ENCODE results near the gene ASAP3.

ASAP3 gene

DNA sequence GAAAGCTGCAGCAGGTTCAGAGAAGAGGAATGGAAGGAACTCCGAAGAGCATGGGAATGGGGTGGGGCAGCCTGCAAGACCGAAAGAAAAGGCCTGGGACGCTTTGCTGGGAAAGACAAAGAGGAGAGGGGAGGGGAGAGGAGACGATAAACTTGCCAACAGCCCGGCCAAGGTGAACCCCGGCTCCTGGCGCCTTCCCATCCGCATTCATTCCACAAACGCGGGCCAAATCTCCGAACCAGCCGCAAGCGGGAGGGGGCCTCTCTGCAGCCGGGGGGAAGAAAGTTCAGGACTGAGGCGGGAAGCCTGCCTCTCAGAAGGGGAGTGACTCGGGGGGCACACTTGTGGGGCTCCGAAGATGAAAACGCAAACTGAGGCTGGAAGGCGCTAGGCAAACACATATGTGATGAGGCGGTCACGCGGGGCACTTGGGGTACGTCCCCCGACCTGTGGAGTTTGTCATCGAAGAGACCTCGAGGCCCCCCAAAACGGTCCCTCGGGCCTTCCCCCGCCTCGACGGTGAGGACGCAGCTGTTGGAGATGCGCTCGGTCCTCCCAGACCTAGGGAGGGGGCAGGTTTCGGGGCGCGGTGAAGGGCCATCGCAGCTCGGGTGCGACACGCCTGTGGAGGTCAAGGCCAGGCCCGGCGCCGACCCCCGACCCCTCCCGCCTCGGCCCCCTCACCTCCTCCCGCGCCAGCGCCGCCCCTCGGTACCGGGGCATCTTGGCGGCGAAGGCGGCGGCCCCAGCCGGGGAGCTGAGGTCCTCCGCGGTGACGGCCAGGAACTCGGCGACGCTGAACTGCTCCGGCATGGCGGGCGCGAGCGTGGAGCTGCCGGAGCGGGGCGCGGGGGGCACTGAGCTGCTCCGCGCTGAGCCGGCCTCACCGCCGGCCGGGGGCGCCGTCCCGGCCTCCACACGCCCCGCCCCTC lies at the start of gene ASAP3:
TSS of gene ASAP3 (minus strand) at position 859 of the 932 bp plus-strand sequence. CDS start at position 813, 46 bp downstream.
- H3K27ac ChIP-seq (ENCODE audit: low read depth, low read length): peak within 1 kb of the TSS; percentile 62
- peaks cover 3 to 45% (median 33%) of the 10 kb centered on the region in 5 donors for H3K4me1 ChIP-seq (ENCODE audit: control insufficient read depth in 5 of 5, insufficient read depth in 5 of 5, low read length in 5 of 5)

DNA sequence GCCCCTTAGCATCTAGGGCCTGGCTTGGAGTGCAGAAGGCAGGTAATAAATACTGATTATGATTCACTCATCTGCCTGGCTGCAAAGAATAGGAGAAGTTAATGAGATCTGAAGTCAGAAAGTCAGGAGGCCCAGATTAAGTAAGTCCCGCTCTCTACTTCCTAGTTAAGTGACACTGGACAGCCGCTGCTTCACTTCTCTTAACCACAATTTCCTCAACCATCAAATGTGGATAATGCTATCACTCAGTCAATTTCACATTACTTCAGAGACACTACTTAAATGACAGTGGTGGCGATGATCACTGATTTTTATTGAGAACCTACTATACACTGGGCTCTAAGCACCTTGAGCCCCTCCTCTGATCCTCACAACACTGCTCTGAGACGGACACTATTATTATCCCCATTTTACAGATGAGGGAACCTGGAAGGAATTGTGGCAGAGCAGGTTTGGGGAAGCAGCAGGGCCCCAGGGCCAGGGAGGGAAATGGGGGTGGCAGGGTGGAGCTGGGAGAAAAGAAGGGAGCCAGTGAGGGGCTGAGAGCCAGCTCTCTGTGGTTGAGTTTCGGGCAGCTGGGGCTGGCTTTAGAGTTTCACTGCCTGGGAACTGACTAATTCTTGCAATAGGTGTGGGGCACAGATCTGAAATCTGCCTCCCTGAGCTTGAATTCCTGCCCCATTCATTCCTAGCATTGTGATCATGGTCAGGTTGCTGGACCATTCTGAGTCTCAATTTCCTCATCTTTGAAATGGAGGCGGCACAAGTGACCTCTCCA lies 49.5 kb upstream of the ASAP3 start:
- no peak overlapping the region for H3K27ac ChIP-seq (ENCODE audit: low read depth, low read length)
- H3K4me1 ChIP-seq (ENCODE audit: control insufficient read depth in 5 of 5, insufficient read depth in 5 of 5, low read length in 5 of 5): peaks cover 0 to 35% (median 21%) of the 10 kb centered on the region in 5 donors
- H3K36me3 ChIP-seq (ENCODE audit: control insufficient read depth in 5 of 5, insufficient read depth in 5 of 5, low read length in 5 of 5): no peaks in the 10 kb centered on the region
- no peak overlapping the region for H3K4me3 ChIP-seq (ENCODE audit: low read depth in 1 of 5, low read length in 5 of 5)
- peaks cover 0 to 16% (median 12%) of the 10 kb centered on the region in 5 donors for H3K27me3 ChIP-seq (ENCODE audit: control insufficient read depth in 5 of 5, insufficient read depth in 4 of 5, low read length in 5 of 5)
- H3K9ac ChIP-seq (ENCODE audit: low read length in 5 of 5): peak overlapping the region in 1 of 5 donors; percentile 41
- no peaks in the 10 kb centered on the region for H3K9me3 ChIP-seq (ENCODE audit: control insufficient read depth in 5 of 5, low read length in 5 of 5)

More for the DNA sequence above, at the start of gene ASAP3:
- peak within 1 kb of the TSS; percentile 74 to 87 (median 84) for H3K4me3 ChIP-seq (ENCODE audit: low read depth in 1 of 5, low read length in 5 of 5)
- no peaks in the 10 kb centered on the region for H3K36me3 ChIP-seq (ENCODE audit: control insufficient read depth in 5 of 5, insufficient read depth in 5 of 5, low read length in 5 of 5)
- no peaks in the 10 kb centered on the region for H3K9me3 ChIP-seq (ENCODE audit: control insufficient read depth in 5 of 5, low read length in 5 of 5)
- H3K27me3 ChIP-seq (ENCODE audit: control insufficient read depth in 5 of 5, insufficient read depth in 4 of 5, low read length in 5 of 5): no peaks in the 10 kb centered on the region
- H3K9ac ChIP-seq (ENCODE audit: low read length in 5 of 5): peak within 1 kb of the TSS; percentile 1 to 86 (median 52)

GRCh38 chr1:23531562-23532094 lies 47.6 kb upstream of the ASAP3 start:
- Histone ChIP-seq H3K27ac (ENCODE audit: low read depth, low read length) (no peak overlapping the region), H3K4me3 (ENCODE audit: low read depth in 1 of 5, low read length in 5 of 5) (peak overlapping the region; percentile 43 to 56 (median 46)), H3K4me1 (ENCODE audit: control insufficient read depth in 5 of 5, insufficient read depth in 5 of 5, low read length in 5 of 5) (peaks cover 0 to 46% (median 32%) of the 10 kb centered on the region in 5 donors)

DNA sequence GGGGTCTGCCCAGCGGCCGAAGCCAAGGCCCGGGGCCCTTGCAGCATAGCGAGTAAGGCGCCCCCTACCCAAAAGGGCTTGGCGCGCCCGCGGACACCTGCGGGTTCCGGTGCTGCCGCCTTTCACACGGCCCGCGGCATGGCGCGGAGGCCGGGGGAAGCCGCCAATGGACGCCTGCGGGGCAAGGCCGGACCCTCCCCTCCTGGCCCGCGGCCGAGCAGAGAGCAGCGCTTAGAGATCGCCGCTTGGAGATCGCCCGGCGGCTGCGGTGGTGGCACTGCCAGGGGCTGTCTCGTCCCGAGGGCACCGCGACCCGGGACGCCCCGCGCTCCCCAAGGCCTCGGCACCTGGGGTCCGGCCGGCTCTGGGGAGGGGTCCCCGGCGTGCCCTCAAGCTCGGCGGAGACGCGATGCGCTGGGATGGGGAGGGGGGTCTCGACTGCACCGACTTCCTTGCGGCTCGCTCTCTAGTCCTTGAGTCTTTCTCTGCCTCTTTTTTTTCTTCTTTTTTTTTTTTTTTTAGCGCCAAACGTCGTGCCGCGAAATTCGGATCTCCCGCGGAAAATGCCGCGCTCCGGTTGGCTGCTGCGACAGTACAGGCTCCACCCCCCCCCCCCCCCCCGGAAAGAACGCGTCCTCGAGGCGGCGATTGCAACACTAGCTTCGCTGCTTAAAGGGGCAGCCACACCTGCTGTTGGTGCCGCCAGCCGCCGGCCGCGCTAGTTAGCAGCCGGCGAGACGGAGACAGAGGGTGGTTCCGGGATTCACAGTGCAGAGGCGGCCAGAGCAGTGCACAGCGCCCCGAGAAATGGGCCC lies 47.0 kb upstream of the ASAP3 start, which contains the start of gene E2F2:
TSS of gene E2F2 (minus strand) at position 487 of the 815 bp plus-strand sequence. CDS start at position 47, 440 bp downstream.
- Histone ChIP-seq H3K9ac (ENCODE audit: low read length in 5 of 5) (peak within 1 kb of the TSS in 3 of 5 donors; percentile 1 to 42 (median 18)), H3K4me3 (ENCODE audit: low read depth in 1 of 5, low read length in 5 of 5) (peak within 1 kb of the TSS; percentile 46 to 66 (median 52)), H3K27ac (ENCODE audit: low read depth, low read length) (no peak within 1 kb of the TSS)

More at GRCh38 chr1:23531562-23532094, 47.6 kb upstream of the ASAP3 start:
- H3K27me3 ChIP-seq (ENCODE audit: control insufficient read depth in 5 of 5, insufficient read depth in 4 of 5, low read length in 5 of 5): peaks cover 0 to 16% (median 12%) of the 10 kb centered on the region in 5 donors
- no peaks in the 10 kb centered on the region for H3K9me3 ChIP-seq (ENCODE audit: control insufficient read depth in 5 of 5, low read length in 5 of 5)
- H3K9ac ChIP-seq (ENCODE audit: low read length in 5 of 5): peak overlapping the region in 2 of 5 donors; percentile 1 to 42
- no peaks in the 10 kb centered on the region for H3K36me3 ChIP-seq (ENCODE audit: control insufficient read depth in 5 of 5, insufficient read depth in 5 of 5, low read length in 5 of 5)

GRCh38 chr1:23530087-23530746 lies 46.2 kb upstream of the ASAP3 start:
- Histone ChIP-seq H3K36me3 (ENCODE audit: control insufficient read depth in 5 of 5, insufficient read depth in 5 of 5, low read length in 5 of 5) (no peaks in the 10 kb centered on the region), H3K27me3 (ENCODE audit: control insufficient read depth in 5 of 5, insufficient read depth in 4 of 5, low read length in 5 of 5) (peaks cover 0 to 16% (median 12%) of the 10 kb centered on the region in 5 donors), H3K9ac (ENCODE audit: low read length in 5 of 5) (peak overlapping the region in 2 of 5 donors; percentile 18 to 35), H3K4me3 (ENCODE audit: low read depth in 1 of 5, low read length in 5 of 5) (peak overlapping the region in 3 of 5 donors; percentile 52 to 66 (median 54)), H3K9me3 (ENCODE audit: control insufficient read depth in 5 of 5, low read length in 5 of 5) (no peaks in the 10 kb centered on the region), H3K27ac (ENCODE audit: low read depth, low read length) (no peak overlapping the region), H3K4me1 (ENCODE audit: control insufficient read depth in 5 of 5, insufficient read depth in 5 of 5, low read length in 5 of 5) (peaks cover 0 to 46% (median 33%) of the 10 kb centered on the region in 5 donors)

More for the DNA sequence above, 47.0 kb upstream of the ASAP3 start, which contains the start of gene E2F2:
- peaks cover 0 to 46% (median 32%) of the 10 kb centered on the region in 5 donors for H3K4me1 ChIP-seq (ENCODE audit: control insufficient read depth in 5 of 5, insufficient read depth in 5 of 5, low read length in 5 of 5)
- H3K36me3 ChIP-seq (ENCODE audit: control insufficient read depth in 5 of 5, insufficient read depth in 5 of 5, low read length in 5 of 5): no peaks in the 10 kb centered on the region
- H3K27me3 ChIP-seq (ENCODE audit: control insufficient read depth in 5 of 5, insufficient read depth in 4 of 5, low read length in 5 of 5): peaks cover 0 to 16% (median 12%) of the 10 kb centered on the region in 5 donors
- no peaks in the 10 kb centered on the region for H3K9me3 ChIP-seq (ENCODE audit: control insufficient read depth in 5 of 5, low read length in 5 of 5)

DNA sequence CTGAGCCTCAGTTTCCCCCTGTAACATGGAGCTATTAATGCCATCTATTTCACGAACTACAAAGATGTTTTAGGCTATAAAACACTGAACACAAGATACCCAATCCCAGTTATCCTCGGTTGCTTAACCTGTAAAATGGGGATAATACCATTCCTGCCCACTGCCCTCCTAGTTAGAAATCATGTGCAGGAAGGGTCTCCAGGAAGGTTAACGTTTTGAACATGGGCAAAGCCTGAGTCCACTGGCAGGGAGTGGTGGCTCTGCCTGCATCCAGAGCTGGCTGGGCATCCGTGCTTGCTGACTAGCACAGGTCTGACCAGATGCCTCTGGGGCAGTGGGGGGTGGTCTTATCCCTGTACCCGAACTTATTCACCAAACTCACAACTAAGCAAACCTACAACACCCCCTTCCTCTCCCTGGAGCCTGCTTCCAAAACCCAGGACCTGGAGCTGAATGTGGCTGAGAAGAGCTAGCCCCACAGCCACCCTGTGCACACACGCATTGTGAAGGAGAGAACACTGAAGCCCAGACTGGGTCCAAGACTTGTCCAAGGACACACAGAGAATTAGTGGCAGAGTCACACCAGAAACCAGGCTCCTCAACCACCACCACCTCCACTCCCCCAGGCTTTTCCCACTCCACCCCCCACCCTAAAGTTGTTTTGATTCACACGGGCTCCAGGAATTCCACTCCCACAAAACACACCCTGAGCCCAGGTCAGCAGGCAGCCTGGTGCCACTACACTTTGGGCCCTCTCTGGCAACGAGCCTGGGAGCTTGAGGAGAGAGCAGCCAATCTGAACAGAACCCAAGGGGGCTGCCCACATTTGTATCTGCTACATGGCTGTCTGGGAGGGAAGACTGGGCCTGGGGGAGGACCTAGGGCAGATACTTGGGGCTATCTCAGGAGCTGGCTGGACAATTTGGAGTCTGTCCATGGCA lies 45.4 kb upstream of the ASAP3 start:
- peaks cover 0 to 50% (median 34%) of the 10 kb centered on the region in 5 donors for H3K4me1 ChIP-seq (ENCODE audit: control insufficient read depth in 5 of 5, insufficient read depth in 5 of 5, low read length in 5 of 5)
- no peak overlapping the region for H3K9ac ChIP-seq (ENCODE audit: low read length in 5 of 5)
- no peaks in the 10 kb centered on the region for H3K9me3 ChIP-seq (ENCODE audit: control insufficient read depth in 5 of 5, low read length in 5 of 5)
- H3K27me3 ChIP-seq (ENCODE audit: control insufficient read depth in 5 of 5, insufficient read depth in 4 of 5, low read length in 5 of 5): peaks cover 0 to 16% (median 12%) of the 10 kb centered on the region in 5 donors
- no peak overlapping the region for H3K27ac ChIP-seq (ENCODE audit: low read depth, low read length)
- no peaks in the 10 kb centered on the region for H3K36me3 ChIP-seq (ENCODE audit: control insufficient read depth in 5 of 5, insufficient read depth in 5 of 5, low read length in 5 of 5)
- H3K4me3 ChIP-seq (ENCODE audit: low read depth in 1 of 5, low read length in 5 of 5): no peak overlapping the region

DNA sequence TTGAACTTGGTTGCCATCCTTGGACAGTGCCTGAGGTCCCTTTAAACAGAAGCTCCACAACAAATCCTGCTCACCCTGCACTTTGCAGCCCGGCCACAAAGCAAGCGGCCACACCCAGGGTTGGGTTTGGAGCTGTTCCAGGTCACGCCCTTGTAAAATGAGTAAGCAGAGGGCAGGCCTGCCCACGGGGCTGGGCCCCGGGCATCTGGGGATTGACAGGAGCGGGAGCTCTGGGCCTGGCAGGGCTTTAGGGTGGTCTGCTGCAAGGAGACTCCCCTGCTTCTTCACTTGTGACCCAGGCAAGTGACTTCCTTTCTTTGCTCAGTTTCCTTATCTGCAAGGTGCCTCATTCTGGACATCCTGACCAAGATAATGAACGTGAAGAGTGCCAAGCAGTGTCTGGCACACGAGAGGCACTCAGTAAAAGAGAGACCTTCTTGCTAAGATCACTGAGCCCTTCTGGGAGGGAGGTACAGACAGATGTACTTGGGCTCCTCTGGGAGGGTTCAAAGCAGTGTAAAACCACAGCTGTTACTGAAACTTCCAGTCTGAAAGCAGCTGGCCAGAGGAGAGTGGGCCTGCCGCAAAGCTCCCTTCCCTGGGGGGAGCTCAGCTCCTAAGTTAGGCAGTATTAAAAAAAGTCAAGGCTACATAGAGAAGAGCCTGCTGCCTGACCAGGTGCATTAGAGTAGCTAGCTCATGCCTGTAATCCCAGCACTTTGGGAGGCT lies 44.4 kb upstream of the ASAP3 start:
- H3K4me3 ChIP-seq (ENCODE audit: low read depth in 1 of 5, low read length in 5 of 5): peak overlapping the region in 1 of 5 donors; percentile 7
- H3K4me1 ChIP-seq (ENCODE audit: control insufficient read depth in 5 of 5, insufficient read depth in 5 of 5, low read length in 5 of 5): peaks cover 0 to 44% (median 29%) of the 10 kb centered on the region in 5 donors
- no peak overlapping the region for H3K27ac ChIP-seq (ENCODE audit: low read depth, low read length)

More for the DNA sequence above, 44.4 kb upstream of the ASAP3 start:
- Histone ChIP-seq H3K36me3 (ENCODE audit: control insufficient read depth in 5 of 5, insufficient read depth in 5 of 5, low read length in 5 of 5) (no peaks in the 10 kb centered on the region), H3K9me3 (ENCODE audit: control insufficient read depth in 5 of 5, low read length in 5 of 5) (no peaks in the 10 kb centered on the region), H3K27me3 (ENCODE audit: control insufficient read depth in 5 of 5, insufficient read depth in 4 of 5, low read length in 5 of 5) (peaks cover 0 to 16% (median 12%) of the 10 kb centered on the region in 5 donors), H3K9ac (ENCODE audit: low read length in 5 of 5) (peak overlapping the region in 1 of 5 donors; percentile 0)

Measured in subcutaneous abdominal adipose tissue (tissue), 5 donors.